Karpas-422 (cell line): ENCODE measurements around the gene PLCD4. TPM values are rescaled to one million over a fixed set of nuclear protein-coding genes. Genes with fewer than 3 reads are reported as not detected.

Source experiments
- DNase-seq: peaks from one replicate; pipeline ENCODE4 v3.0.0-alpha.2; 2015
- H2AFZ ChIP-seq: fragments of 200-600 bp; sonication (generic); 2 replicates; pipeline ENCODE4 v1.6.1; 2014; ENCODE audit warnings: antibody characterized with exemption, low read length, mixed read lengths
- H3K27ac ChIP-seq: fragments of 200-600 bp; sonication (generic); 2 replicates; pipeline ENCODE4 v1.5.1; 2014; ENCODE audit warnings: mild to moderate bottlenecking, low read length, moderate library complexity
- H3K27me3 ChIP-seq: fragments of 200-600 bp; sonication (generic); 2 replicates; pipeline ENCODE4 v1.6.1; 2014; ENCODE audit warnings: low read length, mixed read lengths
- H3K36me3 ChIP-seq: fragments of 200-600 bp; sonication (generic); 2 replicates; pipeline ENCODE4 v1.6.1; 2014; ENCODE audit warnings: low read length, mixed read lengths; ENCODE audit not compliant: insufficient read depth
- H3K4me1 ChIP-seq: fragments of 200-600 bp; sonication (generic); 2 replicates; pipeline ENCODE4 v1.6.1; 2014; ENCODE audit warnings: mild to moderate bottlenecking, low read length, mixed read lengths
- H3K4me2 ChIP-seq: fragments of 200-600 bp; sonication (generic); 2 replicates; pipeline ENCODE4 v1.6.1; 2014; ENCODE audit warnings: low read length, low read depth, mild to moderate bottlenecking; ENCODE audit not compliant: poor library complexity, severe bottlenecking
- H3K4me3 ChIP-seq: fragments of 200-600 bp; sonication (generic); 2 replicates; pipeline ENCODE4 v1.5.1; 2014; ENCODE audit warnings: mild to moderate bottlenecking, antibody characterized with exemption, low read length, mixed read lengths
- H3K79me2 ChIP-seq: fragments of 200-600 bp; sonication (generic); 2 replicates; pipeline ENCODE4 v1.6.1; 2014; ENCODE audit warnings: mild to moderate bottlenecking, low read length, mixed read lengths
- H3K9ac ChIP-seq: fragments of 200-600 bp; sonication (generic); 2 replicates; pipeline ENCODE4 v1.6.0; 2014; ENCODE audit warnings: low read length
- H3K9me2 ChIP-seq: fragments of 200-600 bp; sonication (generic), shearing (Covaris generic); replicated peaks from 2 replicates; pipeline ENCODE4 v1.6.0; 2014; ENCODE audit warnings: mild to moderate bottlenecking, low read length, moderate library complexity; ENCODE audit not compliant: insufficient read depth
- H3K9me3 ChIP-seq: fragments of 300-700, 200-600 bp; sonication (generic); 2 replicates; pipeline ENCODE4 v1.6.1; 2014; ENCODE audit warnings: low read length, mixed read lengths
- H4K20me1 ChIP-seq: fragments of 200-600 bp; sonication (generic); 2 replicates; pipeline ENCODE4 v1.6.1; 2014; ENCODE audit warnings: mild to moderate bottlenecking, antibody characterized with exemption, low read length, low read depth; ENCODE audit not compliant: insufficient read depth
- total RNA-seq: library from RNA; depleted of rRNA; stranded (reverse); fragments of >200 nt; shearing (Covaris generic); gene quantifications from 2 replicates; pipeline ENCODE4 v1.2.3, GENCODE V29; 2014; ENCODE audit warnings: low replicate concordance

The PLCD4 gene
- total RNA-seq, 1 experiment from 2014 or later = not detected

DNA sequence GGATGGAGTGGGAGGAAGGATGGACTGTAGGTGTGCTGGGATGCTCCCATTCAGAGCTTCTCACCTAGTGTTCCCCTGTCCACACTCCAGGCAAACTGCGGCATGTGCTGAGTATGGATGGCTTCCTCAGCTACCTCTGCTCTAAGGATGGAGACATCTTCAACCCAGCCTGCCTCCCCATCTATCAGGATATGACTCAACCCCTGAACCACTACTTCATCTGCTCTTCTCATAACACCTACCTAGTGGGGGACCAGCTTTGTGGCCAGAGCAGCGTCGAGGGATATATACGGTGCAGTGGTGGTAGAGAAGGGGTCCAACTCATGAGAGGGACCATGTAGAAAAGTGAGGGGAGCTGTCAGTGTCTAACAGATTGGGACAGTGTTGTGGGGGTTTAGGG, 20.2 kb downstream of the PLCD4 start:
- H3K9me3 ChIP-seq = no peaks in the 10 kb centered on the region
- no peak overlapping the region for H3K9ac ChIP-seq
- H2AFZ ChIP-seq = no peak overlapping the region
- no peak overlapping the region for H3K4me3 ChIP-seq
- no peaks in the 10 kb centered on the region for H3K27me3 ChIP-seq
- H3K9me2 ChIP-seq = no peaks in the 10 kb centered on the region
- no peaks in the 10 kb centered on the region for H3K79me2 ChIP-seq
- no peak for DNase-seq
- H3K36me3 ChIP-seq = no peaks in the 10 kb centered on the region
- no peaks in the 10 kb centered on the region for H3K4me1 ChIP-seq
- H3K4me2 ChIP-seq = no peak overlapping the region
- no peak overlapping the region for H3K27ac ChIP-seq
- no peaks in the 10 kb centered on the region for H4K20me1 ChIP-seq

DNA sequence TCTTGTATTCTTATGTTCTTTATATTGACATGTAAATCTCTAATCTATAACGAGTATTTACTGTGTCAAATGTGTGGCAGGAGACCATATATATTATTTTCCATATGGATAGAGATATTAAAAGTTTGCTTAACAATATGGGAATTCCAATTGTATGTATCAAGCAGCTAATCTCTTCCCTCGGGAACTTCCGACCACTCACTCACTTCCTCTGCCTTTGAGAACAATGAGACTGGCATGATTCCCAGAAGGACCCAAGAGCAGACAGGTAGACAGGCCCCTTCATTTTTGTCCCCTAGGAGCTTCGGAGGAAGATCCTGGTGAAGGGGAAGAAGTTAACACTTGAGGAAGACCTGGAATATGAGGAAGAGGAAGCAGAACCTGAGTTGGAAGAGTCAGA, 24.1 kb downstream of the PLCD4 start:
- Histone ChIP-seq H3K9me3 (no peaks in the 10 kb centered on the region), H3K4me3 (no peak overlapping the region), H3K4me1 (no peaks in the 10 kb centered on the region), H3K27ac (no peak overlapping the region), H3K9me2 (no peaks in the 10 kb centered on the region), H2AFZ (no peak overlapping the region), H3K79me2 (no peaks in the 10 kb centered on the region), H3K36me3 (peaks cover 20% of the 10 kb centered on the region), H3K27me3 (no peaks in the 10 kb centered on the region), H4K20me1 (no peaks in the 10 kb centered on the region), H3K4me2 (no peak overlapping the region), H3K9ac (no peak overlapping the region)
- no peak for DNase-seq

DNA sequence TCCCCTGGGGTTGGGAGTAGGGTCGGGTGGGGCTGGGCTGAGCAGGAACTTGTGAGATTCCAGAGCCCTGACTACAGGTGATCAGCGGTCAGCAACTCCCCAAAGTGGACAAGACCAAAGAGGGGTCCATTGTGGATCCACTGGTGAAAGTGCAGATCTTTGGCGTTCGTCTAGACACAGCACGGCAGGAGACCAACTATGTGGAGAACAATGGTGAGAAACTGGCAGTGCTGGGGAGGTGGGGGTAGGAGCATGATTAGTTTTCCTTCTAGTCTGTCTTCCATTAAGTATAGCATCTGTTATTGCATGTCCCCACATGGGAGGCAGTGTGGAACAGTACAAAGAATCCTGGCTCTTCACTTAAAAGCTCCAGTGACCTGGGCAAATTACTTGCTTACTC, 28.0 kb downstream of the PLCD4 start:
- Histone ChIP-seq H3K9ac (no peak overlapping the region), H3K4me2 (no peak overlapping the region), H4K20me1 (no peaks in the 10 kb centered on the region), H2AFZ (no peak overlapping the region), H3K9me3 (no peaks in the 10 kb centered on the region), H3K79me2 (no peaks in the 10 kb centered on the region), H3K4me1 (no peaks in the 10 kb centered on the region), H3K4me3 (no peak overlapping the region), H3K9me2 (no peaks in the 10 kb centered on the region), H3K36me3 (peaks cover 28% of the 10 kb centered on the region), H3K27ac (no peak overlapping the region), H3K27me3 (no peaks in the 10 kb centered on the region)
- no peak for DNase-seq

DNA sequence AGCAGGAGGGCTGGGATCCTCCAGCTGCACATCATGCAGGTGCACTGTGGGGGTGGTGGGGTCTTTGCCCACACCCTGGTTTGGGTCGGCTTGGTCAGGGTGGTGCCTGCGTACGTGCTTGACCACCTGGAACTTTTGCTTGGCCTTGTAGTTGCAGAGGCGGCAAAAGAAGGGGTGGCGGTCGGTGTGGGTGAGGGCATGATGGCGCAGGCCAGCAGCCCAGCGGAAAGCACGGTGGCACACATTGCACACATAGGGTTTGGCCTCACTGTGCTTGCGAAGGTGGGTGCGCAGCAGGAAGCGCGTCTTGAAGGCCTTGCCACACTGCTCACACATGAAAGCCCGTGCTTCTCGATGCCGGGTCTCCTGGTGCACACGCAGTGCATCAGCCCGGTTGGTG, 30.7 kb downstream of the PLCD4 start:
- Histone ChIP-seq H3K27ac (no peak overlapping the region), H2AFZ (no peak overlapping the region), H4K20me1 (no peaks in the 10 kb centered on the region), H3K9me2 (no peaks in the 10 kb centered on the region), H3K9me3 (no peaks in the 10 kb centered on the region), H3K9ac (no peak overlapping the region), H3K36me3 (peaks cover 28% of the 10 kb centered on the region), H3K4me3 (no peak overlapping the region), H3K27me3 (no peaks in the 10 kb centered on the region), H3K79me2 (no peaks in the 10 kb centered on the region), H3K4me2 (no peak overlapping the region), H3K4me1 (no peaks in the 10 kb centered on the region)
- no peak for DNase-seq

DNA sequence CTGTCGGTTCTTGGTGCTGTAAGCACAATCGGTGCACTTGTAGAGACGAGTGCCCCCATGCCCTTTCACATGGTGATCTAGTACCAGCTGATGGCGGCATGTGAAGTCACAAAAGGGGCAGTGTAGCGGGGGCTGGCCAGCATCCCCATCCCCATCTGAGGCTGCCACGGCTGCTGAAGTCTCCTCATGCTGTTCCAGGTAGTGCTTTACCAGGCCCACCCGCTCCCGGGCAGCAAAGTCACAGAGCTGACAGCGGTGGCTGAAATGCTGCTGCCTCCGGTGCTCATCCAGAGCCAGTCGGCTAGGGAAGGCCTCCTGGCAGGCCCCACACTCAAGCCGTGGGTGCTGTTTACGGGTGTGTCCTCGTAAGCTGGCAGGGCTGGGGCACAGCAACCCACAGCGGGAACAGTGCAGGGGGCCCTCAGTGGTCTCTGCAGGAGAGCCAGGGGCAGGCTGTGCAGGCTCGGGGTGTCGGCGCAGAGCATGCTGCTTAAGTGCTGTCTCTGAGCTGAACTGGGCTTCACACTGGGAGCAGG, 34.5 kb downstream of the PLCD4 start:
- Histone ChIP-seq H3K27ac (no peak overlapping the region), H3K4me1 (no peaks in the 10 kb centered on the region), H3K79me2 (no peaks in the 10 kb centered on the region), H3K9me3 (no peaks in the 10 kb centered on the region), H3K4me3 (no peak overlapping the region), H3K9ac (no peak overlapping the region), H2AFZ (no peak overlapping the region), H3K9me2 (no peaks in the 10 kb centered on the region), H3K36me3 (peaks cover 15% of the 10 kb centered on the region), H3K27me3 (no peaks in the 10 kb centered on the region), H3K4me2 (no peak overlapping the region), H4K20me1 (no peaks in the 10 kb centered on the region)
- DNase-seq = no peak

DNA sequence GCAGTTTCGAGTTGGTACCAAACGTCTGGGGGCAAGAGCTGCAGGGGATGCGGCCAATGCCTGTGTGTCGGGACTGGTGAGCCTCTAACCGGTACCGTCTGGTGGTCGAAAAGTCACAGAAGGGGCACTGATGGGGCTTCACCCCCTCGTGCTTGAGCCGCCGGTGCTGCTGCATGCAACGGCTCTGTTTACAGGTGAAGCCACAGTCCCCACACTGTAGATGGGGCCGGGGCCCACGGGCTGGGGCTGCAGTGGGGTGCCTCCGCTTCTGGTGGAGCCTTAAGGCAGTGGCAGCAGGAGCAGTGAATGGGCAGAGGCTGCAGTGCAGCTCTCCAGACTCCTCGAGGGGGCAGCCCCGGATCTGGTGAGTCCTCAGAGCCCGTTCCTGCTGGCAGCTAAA, 35.1 kb downstream of the PLCD4 start:
- DNase-seq = no peak
- H3K9ac ChIP-seq = no peak overlapping the region
- no peak overlapping the region for H3K4me3 ChIP-seq
- no peak overlapping the region for H3K4me2 ChIP-seq
- H3K27me3 ChIP-seq = no peaks in the 10 kb centered on the region
- peaks cover 20% of the 10 kb centered on the region for H3K36me3 ChIP-seq
- H3K9me2 ChIP-seq = no peaks in the 10 kb centered on the region
- no peaks in the 10 kb centered on the region for H3K4me1 ChIP-seq
- H4K20me1 ChIP-seq = 0 out of 2 replicates have a peak, but pooled peaks cover 4% of the 10 kb centered on the region
- peaks cover 5% of the 10 kb centered on the region for H3K79me2 ChIP-seq
- no peak overlapping the region for H2AFZ ChIP-seq
- no peaks in the 10 kb centered on the region for H3K9me3 ChIP-seq
- no peak overlapping the region for H3K27ac ChIP-seq

DNA sequence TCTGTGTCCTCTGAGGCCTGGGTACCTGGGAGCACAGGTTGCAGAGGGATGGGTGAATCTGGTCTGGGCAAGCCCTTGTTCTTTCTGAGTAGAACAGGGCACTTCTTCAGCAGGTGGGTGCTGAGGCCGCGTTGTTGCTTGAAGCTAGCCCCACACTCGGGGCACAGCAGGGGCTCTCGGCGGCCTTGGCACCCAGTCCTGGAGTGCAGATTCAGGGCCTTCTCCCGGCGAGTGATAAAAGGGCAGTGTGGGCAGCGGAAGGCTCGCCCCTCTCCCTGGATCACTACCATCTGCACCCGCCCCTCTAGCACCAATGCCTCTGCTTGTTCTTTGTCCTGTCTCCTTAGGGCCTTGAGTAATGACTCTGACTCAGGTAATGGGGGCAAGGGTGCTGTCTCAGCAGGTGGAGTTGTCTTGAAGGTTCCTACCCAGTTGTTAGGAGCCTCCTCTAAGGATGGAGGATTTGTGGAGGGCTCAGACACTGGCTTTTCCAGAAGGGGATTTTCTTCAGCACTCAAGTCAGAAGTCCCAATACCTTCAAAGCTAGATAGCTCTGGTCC, 36.1 kb downstream of the PLCD4 start:
- no peak overlapping the region for H3K4me2 ChIP-seq
- H3K27ac ChIP-seq = no peak overlapping the region
- H3K9me2 ChIP-seq = no peaks in the 10 kb centered on the region
- no peak overlapping the region for H2AFZ ChIP-seq
- no peak overlapping the region for H3K9ac ChIP-seq
- peaks cover 11% of the 10 kb centered on the region for H3K79me2 ChIP-seq
- no peaks in the 10 kb centered on the region for H3K4me1 ChIP-seq
- no peaks in the 10 kb centered on the region for H3K9me3 ChIP-seq
- peaks cover 31% of the 10 kb centered on the region for H3K36me3 ChIP-seq
- H4K20me1 ChIP-seq = peaks cover 7% of the 10 kb centered on the region; the same call in 1 of the 2 replicates
- DNase-seq = no peak
- H3K27me3 ChIP-seq = no peaks in the 10 kb centered on the region
- H3K4me3 ChIP-seq = no peak overlapping the region

DNA sequence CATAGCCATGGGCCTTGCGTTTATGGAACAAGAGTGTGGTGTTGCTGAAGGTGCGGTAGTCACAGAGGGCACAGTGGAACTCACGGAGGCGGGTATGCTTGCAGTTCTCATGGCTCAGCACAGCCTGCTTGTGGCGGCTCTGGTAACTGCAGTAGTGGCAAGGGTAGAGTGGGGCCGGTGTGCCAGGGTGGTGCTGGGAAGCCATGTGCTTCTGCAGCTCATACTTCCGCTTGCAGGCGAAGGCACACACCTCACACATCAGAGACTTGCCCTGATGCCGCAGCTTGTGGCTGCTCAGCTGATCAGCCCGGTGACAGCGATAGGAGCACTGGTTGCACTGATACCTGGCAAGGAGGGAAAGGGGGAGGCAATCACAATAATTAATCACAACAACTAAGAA, 37.0 kb downstream of the PLCD4 start:
- H3K4me2 ChIP-seq = no peak overlapping the region

More for the DNA sequence above, 37.0 kb downstream of the PLCD4 start:
- H3K27ac ChIP-seq = no peak overlapping the region
- H3K27me3 ChIP-seq = no peaks in the 10 kb centered on the region
- DNase-seq = no peak
- no peak overlapping the region for H3K4me3 ChIP-seq
- no peaks in the 10 kb centered on the region for H3K4me1 ChIP-seq
- peaks cover 11% of the 10 kb centered on the region for H3K79me2 ChIP-seq
- H3K9me3 ChIP-seq = no peaks in the 10 kb centered on the region
- H3K36me3 ChIP-seq = peaks cover 33% of the 10 kb centered on the region
- no peak overlapping the region for H3K9ac ChIP-seq
- peaks cover 7% of the 10 kb centered on the region; the same call in 1 of the 2 replicates for H4K20me1 ChIP-seq
- no peak overlapping the region for H2AFZ ChIP-seq
- H3K9me2 ChIP-seq = no peaks in the 10 kb centered on the region
